GM12892 (cell line): ENCODE measurements around the gene SLC9A9.

ENCODE experiments used
- DNase-seq: peaks from one replicate; pipeline ENCODE4 v3.0.0; 2011; ENCODE audit not compliant: insufficient read length
- FAIRE-seq: peaks from 2 replicates; lab custom pipeline; 2011; peaks lifted over from hg19 to GRCh38; lab: Jason Lieb, UNC
- POLR2A ChIP-seq: IDR thresholded peaks from 2 replicates; pipeline ENCODE4 v1.6.1; 2011; ENCODE audit warnings: low read depth, low read length, control low read depth
- POLR2AphosphoS5 ChIP-seq: IDR thresholded peaks from 2 replicates; pipeline ENCODE4 v1.6.1; 2011; ENCODE audit warnings: low read depth, low read length, control low read depth
- TAF1 ChIP-seq: IDR thresholded peaks from 2 replicates; pipeline ENCODE4 v1.6.1; 2011; ENCODE audit warnings: low read depth, mild to moderate bottlenecking, control low read depth, low read length, borderline replicate concordance

SLC9A9 gene

DNA sequence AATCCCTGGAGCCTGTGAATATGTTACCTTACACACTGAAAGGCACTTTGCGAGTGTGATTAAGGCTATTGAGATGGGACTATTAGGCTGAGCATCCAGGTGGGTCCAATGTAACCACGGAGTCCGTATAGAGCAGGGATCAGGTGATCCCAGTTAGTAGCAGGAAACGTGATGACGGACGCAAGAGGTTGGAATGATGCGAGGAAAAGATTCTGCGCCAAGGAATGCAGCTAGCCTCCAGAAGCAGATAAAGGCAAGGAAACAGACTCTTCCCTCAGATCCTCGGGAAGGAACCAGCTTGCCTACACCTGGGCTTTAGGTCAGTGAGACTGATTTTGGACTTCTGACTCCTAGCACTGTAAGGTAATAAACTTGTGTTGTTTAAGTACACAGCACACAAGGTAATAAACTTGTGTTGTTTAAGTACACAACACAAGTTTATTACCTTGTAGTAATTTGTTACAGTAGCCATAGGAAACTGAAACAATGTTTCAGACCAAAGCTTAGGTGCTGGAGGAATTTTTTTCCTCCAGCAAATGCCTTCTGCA is 603.7 kb downstream of the SLC9A9 start:
- FAIRE-seq (no peak), DNase-seq (no peak)
- TF ChIP-seq TAF1 (no peak), POLR2AphosphoS5 (no peak), POLR2A (no peak)

DNA sequence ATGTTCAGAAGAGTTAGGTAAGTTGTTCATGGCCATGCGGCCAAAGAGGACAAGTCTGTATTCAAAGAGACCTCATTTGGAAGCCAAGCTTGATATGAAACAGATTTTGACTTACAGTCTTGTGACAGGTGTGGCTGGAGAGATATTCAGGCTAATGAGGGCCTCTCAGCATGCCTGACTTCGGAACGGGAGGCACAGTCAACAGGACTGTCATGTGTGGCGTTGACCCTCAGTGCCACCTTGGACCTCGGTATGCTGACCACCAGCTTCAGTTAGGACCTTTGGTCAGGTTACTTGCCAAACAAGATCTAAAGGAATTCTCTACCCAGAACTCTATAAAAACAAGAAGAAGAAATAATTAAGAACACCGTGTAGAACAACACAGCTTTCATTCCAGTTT is 604.6 kb downstream of the SLC9A9 start:
- no peak for DNase-seq
- FAIRE-seq = no peak

DNA sequence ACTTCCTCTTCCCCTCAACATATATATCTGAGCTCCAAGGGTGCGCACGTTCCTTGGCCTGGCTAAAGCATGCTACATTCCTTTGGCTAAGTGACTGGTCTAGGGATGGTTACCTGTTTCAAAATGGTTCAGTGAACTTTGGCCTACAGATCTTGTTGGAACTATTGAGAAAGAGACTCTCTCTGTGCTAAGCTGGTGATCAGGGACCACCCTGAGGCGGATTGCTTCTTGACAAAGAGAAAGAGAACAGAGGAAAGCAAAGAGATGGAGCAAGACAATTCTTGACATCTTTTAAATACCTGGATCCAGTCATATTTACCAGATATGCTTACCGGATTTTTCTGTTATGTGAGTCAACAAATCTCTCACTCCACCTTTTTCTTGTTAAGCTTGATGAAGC is 605.6 kb downstream of the SLC9A9 start:
- FAIRE-seq (no peak), DNase-seq (no peak)
- TF ChIP-seq POLR2A = no peak
- no peak for TF ChIP-seq POLR2AphosphoS5
- TF ChIP-seq TAF1 = no peak

More for the DNA sequence above, 604.6 kb downstream of the SLC9A9 start:
- TF ChIP-seq TAF1 (no peak), POLR2AphosphoS5 (no peak), POLR2A (no peak)

DNA sequence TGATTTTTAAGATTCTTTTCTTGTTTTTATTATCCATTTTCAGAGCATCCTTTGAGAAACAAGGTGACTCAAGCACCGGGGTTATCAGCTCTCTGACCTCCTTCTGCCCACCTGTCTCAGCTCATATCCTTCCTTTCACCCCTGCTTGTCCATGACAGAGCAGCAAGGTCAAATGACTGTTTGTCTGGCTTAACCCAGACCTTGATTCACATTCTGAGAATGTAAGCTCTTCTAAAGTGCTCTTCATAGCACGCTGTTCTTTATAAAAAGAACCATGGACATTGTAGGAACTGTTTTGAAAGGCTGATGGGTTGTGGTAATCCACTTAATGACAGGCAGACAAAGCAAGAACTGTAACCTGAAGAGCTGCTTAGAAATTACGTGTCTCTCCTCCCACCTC is 606.2 kb downstream of the SLC9A9 start:
- DNase-seq (no peak), FAIRE-seq (no peak)
- no peak for TF ChIP-seq TAF1

DNA sequence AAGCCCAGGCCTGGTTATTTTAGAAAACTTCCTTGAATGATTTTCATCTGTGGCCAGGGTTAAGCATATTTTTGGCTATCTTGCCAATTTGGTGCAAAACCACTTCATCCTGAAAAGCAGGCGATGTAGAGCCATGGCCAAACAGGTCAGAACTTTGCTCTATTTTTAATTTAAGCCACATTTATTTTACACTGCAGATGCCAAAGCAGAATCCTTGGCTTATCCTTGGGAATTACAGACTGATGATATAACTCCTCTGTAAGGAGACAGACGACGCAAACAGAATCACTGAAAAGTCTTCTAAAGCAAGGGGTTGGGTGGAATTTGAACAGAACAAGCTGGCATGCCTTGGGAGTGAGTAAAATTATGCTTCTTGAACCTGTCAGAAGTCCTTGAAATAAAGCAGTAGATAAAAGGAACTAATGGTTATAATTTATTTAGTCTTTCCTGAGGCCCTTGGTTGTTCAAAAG is 606.8 kb downstream of the SLC9A9 start:
- no peak for FAIRE-seq

DNA sequence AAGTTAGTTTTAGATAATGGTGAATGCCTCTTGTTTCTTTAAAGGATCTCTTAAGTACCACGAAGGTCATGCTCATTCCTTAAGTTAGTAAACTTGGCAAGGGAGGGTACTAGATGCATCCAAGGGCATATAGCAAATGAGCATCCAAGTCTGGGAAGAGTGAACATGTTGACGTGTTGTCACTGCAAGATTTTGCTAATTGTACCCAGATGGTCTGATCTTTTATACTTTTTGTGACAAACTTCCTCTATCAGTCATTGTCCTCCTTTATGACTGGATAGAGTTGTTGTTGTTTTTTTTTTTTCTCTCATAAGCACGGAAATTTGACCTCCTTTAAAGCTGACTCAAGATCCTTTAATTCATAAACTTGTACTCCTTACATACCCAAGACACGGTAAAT is 607.4 kb downstream of the SLC9A9 start:
- FAIRE-seq (no peak), DNase-seq (no peak)
- no peak for TF ChIP-seq TAF1
- TF ChIP-seq POLR2A = no peak
- TF ChIP-seq POLR2AphosphoS5 = no peak

More for the DNA sequence above, 606.8 kb downstream of the SLC9A9 start:
- DNase-seq = no peak
- TF ChIP-seq POLR2AphosphoS5 = no peak
- TF ChIP-seq POLR2A = no peak

DNA sequence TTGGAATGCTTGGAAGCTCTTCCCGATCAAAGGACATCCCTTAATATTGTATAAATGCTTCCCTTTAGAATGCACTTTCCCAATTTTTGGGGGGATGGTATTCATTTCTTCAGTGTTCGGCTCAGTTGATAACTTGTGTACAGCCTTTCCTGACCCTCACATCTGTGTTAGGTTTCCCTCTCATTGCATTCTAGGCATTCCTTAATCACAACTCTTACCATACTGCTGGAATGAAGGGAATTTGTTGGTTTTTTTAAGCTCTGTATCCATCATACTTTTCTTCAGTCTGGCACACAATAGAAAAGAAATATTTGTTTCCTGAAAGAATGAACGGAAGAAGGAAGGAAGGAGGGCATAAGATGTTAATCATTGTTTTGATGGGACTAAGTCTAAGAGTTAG is 609.2 kb downstream of the SLC9A9 start:
- no peak for FAIRE-seq
- DNase-seq = no peak
- no peak for TF ChIP-seq POLR2A
- TF ChIP-seq POLR2AphosphoS5 = no peak
- no peak for TF ChIP-seq TAF1

DNA sequence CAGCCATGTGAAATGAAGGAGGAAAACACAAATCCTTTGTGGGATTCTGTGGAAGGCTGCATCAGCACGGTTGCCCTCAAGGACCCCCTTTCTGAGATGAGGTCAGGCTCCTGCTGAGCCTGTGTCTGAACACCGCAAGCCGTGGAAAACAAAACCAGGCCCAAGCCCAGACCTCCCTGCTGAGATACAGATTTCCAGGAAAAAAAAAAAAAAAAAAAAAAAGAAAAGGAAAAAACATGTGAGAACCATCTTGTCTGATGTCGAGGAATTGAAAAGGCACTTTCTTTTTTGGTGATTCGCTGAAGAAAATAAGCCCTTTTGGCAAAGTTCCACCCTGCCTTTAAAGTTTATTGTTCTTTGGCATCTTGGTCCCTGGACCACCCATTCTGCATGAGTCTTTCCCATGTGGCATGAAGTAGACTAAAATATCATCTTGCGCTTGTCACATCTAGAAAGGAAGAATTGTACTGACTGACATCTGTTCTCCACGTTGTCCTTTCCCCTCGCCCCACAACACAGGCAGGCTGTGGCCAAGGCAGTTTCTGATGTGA is 611.1 kb downstream of the SLC9A9 start:
- no peak for TF ChIP-seq POLR2AphosphoS5
- no peak for TF ChIP-seq TAF1
- no peak for TF ChIP-seq POLR2A
- no peak for FAIRE-seq
- DNase-seq = no peak

DNA sequence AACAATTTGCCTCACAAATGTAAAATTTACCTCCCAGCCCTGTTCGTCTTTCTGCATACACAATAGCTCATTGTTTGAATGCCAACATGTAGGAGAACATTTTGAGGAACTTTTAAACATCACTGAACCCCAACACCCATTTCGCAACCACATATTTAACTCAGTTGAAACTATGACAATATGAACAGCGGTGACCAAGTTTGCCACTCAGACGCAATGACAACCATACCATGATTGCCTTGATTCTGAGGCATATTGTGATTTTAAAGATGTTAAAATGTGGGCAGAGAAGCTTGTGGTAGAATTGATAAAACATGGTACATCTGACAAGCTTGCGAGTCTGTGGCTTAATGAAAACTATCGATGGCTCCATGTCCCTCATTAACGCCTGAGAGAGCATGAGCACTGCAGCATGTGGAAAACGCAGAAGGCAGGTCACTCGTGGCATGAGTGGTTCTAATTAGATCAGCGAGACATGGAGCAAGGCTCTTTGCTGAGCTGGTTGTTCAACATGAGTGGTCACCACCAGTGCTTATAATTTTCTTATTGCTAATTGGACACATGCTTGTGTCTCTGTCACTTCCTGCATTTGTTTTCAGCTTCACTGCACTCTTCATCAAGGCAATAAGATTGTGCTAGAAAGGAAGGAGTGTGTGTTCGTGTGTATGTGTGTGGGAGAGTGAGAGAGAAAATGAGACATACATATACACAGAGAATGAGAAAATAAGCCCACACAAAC is 611.9 kb downstream of the SLC9A9 start:
- FAIRE-seq (peak; percentile 36), DNase-seq (no peak)
- TF ChIP-seq POLR2A (no peak), TAF1 (no peak), POLR2AphosphoS5 (no peak)

DNA sequence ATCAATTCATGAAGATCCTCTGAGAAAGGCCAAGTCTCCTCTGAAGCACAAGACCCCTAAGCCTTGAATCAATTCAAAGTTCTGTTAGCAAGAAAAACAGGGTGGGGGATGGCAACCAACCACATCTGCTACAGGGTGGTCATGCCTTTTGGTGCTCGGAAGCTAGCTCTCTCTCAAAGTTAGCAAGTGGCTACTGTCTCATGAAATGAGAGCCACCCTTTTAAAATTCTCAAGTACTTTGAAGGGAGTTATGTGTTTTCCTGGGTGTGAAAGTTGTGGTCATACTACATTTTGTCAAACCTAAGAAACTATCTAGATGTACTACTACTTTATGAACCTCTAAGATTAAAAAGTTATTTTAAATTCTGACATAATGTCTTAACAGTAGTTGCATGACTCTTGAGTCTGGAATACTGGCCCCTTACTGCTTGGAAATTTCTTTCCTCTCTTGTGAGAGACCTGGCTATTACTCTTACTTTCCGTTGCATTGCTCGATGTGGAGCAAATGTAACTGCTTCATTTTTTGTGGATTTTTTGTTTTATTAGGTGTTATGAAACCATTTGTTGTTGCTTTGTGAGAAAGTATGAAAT is 612.6 kb downstream of the SLC9A9 start:
- DNase-seq (no peak), FAIRE-seq (no peak)
- no peak for TF ChIP-seq TAF1
- TF ChIP-seq POLR2A = no peak
- no peak for TF ChIP-seq POLR2AphosphoS5

DNA sequence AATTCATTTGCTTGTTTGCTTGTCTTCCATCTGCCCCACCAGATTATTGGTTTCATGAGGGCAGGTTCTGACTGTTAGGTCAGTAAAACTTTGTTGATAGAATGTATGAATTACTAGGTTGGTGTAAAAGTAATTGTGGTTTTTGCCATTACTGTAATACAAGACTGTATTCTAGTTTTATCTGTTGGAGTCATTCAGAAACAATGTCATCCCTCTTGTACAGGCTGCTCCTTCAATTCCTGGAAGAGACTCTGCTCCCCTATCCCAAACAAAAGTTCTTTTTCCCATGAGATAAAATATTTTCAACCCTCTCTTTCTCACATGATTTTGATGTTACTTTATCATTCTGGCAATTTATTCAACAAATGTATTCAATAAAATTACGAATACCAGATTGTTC is 613.7 kb downstream of the SLC9A9 start:
- TF ChIP-seq POLR2AphosphoS5 = no peak
- TF ChIP-seq TAF1 = no peak
- TF ChIP-seq POLR2A = no peak
- DNase-seq (no peak), FAIRE-seq (no peak)
